HL-60 (cell line): ENCODE measurements around the gene FAM171A1.

ENCODE experiments used
- DNase-seq, 2 experiments: peaks; one replicate each; pipeline ENCODE4 v3.0.0-alpha.2; 2010 to 2020; ENCODE audit warnings: low read depth in 1 of 2, low spot score in 1 of 2
- H3K27ac ChIP-seq: fragments of 250-450 bp; sonication (Bioruptor Pico); replicated peaks from 2 replicates; pipeline ENCODE4 v1.5.1; 2020; ENCODE audit warnings: mild to moderate bottlenecking, moderate library complexity
- H3K27me3 ChIP-seq: fragments of 250-450 bp; sonication (Bioruptor Pico); 2 replicates; pipeline ENCODE4 v1.5.1; 2021; ENCODE audit warnings: mild to moderate bottlenecking, moderate library complexity; ENCODE audit not compliant: insufficient read depth, poor library complexity, severe bottlenecking
- H3K4me3 ChIP-seq: replicated peaks from 2 replicates; pipeline ENCODE4 v1.5.1; 2011; ENCODE audit warnings: mild to moderate bottlenecking, control low read depth, low read length; ENCODE audit not compliant: insufficient read depth
- CTCF ChIP-seq: IDR thresholded peaks from one replicate; pipeline ENCODE4 v1.5.1; 2011; ENCODE audit warnings: low read length, control low read depth, inconsistent platforms; ENCODE audit not compliant: insufficient read depth
- GABPA ChIP-seq: IDR thresholded peaks from 2 replicates; pipeline ENCODE4 v1.6.1; 2012; ENCODE audit warnings: low read depth
- POLR2AphosphoS5 ChIP-seq: IDR thresholded peaks from 2 replicates; pipeline ENCODE4 v1.6.1; 2012; ENCODE audit warnings: low read depth
- REST ChIP-seq: IDR thresholded peaks from 2 replicates; pipeline ENCODE4 v1.6.1; 2012; ENCODE audit warnings: low read depth; ENCODE audit not compliant: insufficient replicate concordance
- SPI1 ChIP-seq: IDR thresholded peaks from 2 replicates; pipeline ENCODE4 v1.6.1; 2012; ENCODE audit warnings: low read depth, mild to moderate bottlenecking, borderline replicate concordance

FAM171A1 gene

GRCh38 chr10:15216700-15217099, 154.4 kb downstream of the FAM171A1 start:
- no peak for TF ChIP-seq CTCF
- no peak for TF ChIP-seq SPI1
- TF ChIP-seq REST, result no peak
- no peak for TF ChIP-seq GABPA
- TF ChIP-seq POLR2AphosphoS5, result no peak

GRCh38 chr10:15214237-15214636, 156.9 kb downstream of the FAM171A1 start:
- no peak for DNase-seq
- Histone ChIP-seq H3K27ac (no peak overlapping the region), H3K4me3 (no peak overlapping the region), H3K27me3 (no peaks in the 10 kb centered on the region)
- TF ChIP-seq SPI1, result no peak
- TF ChIP-seq GABPA, result no peak
- TF ChIP-seq POLR2AphosphoS5, result no peak
- TF ChIP-seq CTCF, result no peak
- TF ChIP-seq REST, result no peak

More at GRCh38 chr10:15216700-15217099, 154.4 kb downstream of the FAM171A1 start:
- H3K27ac ChIP-seq, result no peak overlapping the region
- no peak overlapping the region for H3K4me3 ChIP-seq
- DNase-seq, result no peak
- no peaks in the 10 kb centered on the region for H3K27me3 ChIP-seq

- H3K27me3 ChIP-seq, result no peaks in the 10 kb centered on the region
- H3K4me3 ChIP-seq, result no peak overlapping the region
- no peak overlapping the region for H3K27ac ChIP-seq
- TF ChIP-seq REST, result no peak
- no peak for TF ChIP-seq POLR2AphosphoS5
- no peak for TF ChIP-seq GABPA
- TF ChIP-seq CTCF, result no peak
- no peak for TF ChIP-seq SPI1
- DNase-seq, result no peak
Observed at GRCh38 chr10:15213461-15213861, 157.6 kb downstream of the FAM171A1 start.
